ENCODE data around the gene ACBD5.

DNA sequence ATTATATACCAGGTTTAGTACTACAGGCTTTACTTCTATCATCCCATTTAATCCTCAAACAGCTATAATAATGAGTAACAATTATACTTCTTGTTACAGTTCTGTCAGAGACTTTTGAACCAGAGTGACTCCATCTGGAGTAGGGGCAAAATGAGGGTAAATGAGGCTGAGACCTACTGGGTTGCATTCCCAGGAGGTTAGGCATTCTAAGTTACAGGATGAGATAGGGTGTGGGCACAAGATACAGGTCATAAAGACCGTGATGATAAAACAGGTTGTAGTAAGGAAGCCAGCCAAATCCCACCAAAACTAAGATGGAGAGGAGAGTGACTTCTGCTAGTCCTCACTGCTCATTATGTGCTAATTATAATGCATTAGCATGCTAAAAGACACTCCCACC lies 90.3 kb downstream of the ACBD5 start:
- TF ChIP-seq RFX5 (IDR thresholded peaks at IDR 0.05; ENCODE audit: low read length) (no peak), SIN3A (IDR thresholded peaks at IDR 0.05; ENCODE audit: borderline replicate concordance, low read depth, low read length) (no peak), YY1 (IDR thresholded peaks at IDR 0.05; ENCODE audit: low read depth) (no peak), POLR2AphosphoS5 (IDR thresholded peaks at IDR 0.05; ENCODE audit: low read depth, low read length) (no peak), MXI1 (IDR thresholded peaks at IDR 0.05; ENCODE audit: low read depth, low read length) (no peak), EP300 (IDR thresholded peaks at IDR 0.05; ENCODE audit: borderline replicate concordance in 1 of 2, low read depth in 1 of 2, low read length in 1 of 2) (no peak), JUND (IDR thresholded peaks at IDR 0.05) (no peak)
- TF ChIP-seq, protein P1, sequence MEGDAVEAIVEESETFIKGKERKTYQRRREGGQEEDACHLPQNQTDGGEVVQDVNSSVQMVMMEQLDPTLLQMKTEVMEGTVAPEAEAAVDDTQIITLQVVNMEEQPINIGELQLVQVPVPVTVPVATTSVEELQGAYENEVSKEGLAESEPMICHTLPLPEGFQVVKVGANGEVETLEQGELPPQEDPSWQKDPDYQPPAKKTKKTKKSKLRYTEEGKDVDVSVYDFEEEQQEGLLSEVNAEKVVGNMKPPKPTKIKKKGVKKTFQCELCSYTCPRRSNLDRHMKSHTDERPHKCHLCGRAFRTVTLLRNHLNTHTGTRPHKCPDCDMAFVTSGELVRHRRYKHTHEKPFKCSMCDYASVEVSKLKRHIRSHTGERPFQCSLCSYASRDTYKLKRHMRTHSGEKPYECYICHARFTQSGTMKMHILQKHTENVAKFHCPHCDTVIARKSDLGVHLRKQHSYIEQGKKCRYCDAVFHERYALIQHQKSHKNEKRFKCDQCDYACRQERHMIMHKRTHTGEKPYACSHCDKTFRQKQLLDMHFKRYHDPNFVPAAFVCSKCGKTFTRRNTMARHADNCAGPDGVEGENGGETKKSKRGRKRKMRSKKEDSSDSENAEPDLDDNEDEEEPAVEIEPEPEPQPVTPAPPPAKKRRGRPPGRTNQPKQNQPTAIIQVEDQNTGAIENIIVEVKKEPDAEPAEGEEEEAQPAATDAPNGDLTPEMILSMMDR (IDR thresholded peaks at IDR 0.05) = no peak
- TF ChIP-seq, protein P2, sequence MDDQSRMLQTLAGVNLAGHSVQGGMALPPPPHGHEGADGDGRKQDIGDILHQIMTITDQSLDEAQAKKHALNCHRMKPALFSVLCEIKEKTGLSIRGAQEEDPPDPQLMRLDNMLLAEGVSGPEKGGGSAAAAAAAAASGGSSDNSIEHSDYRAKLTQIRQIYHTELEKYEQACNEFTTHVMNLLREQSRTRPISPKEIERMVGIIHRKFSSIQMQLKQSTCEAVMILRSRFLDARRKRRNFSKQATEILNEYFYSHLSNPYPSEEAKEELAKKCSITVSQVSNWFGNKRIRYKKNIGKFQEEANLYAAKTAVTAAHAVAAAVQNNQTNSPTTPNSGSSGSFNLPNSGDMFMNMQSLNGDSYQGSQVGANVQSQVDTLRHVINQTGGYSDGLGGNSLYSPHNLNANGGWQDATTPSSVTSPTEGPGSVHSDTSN (IDR thresholded peaks at IDR 0.05) = no peak
